ENCODE data around the gene P2RY6. TPM values are rescaled to one million over a fixed set of nuclear protein-coding genes. Genes with fewer than 3 reads are reported as not detected.

The P2RY6 gene
- polyA plus RNA-seq, 3 donors = 0.63 to 3.3 (median 2.1) TPM

- H3K27ac ChIP-seq (ENCODE audit: low read depth, low read length) = no peak overlapping the region
- 82 to 84% (median 82%) methylated on average over 2 of the region's 2 CpGs for WGBS, 3 donors
These were observed 65.7 kb downstream of the P2RY6 start for GRCh38 chr11:73337846-73338245.

- H3K27ac ChIP-seq (ENCODE audit: low read depth, low read length) = no peak overlapping the region
- 78 to 83% (median 79%) methylated on average over 4 of the region's 4 CpGs for WGBS, 3 donors
These were observed 66.1 kb downstream of the P2RY6 start for GRCh38 chr11:73338279-73338678.

GRCh38 chr11:73340164-73340563 lies 68.0 kb downstream of the P2RY6 start:
- 66 to 70% (median 68%) methylated on average over 3 of the region's 3 CpGs for WGBS, 3 donors
- no peak overlapping the region for H3K27ac ChIP-seq (ENCODE audit: low read depth, low read length)

- no peak overlapping the region for H3K27ac ChIP-seq (ENCODE audit: low read depth, low read length)
- WGBS, 3 donors = 28 to 55% (median 32%) methylated on average over 33 to 54 of the region's 54 CpGs
These were observed 70.5 kb downstream of the P2RY6 start for GRCh38 chr11:73342633-73343032.

GRCh38 chr11:73343076-73343873 lies 71.1 kb downstream of the P2RY6 start:
- WGBS, 3 donors = 43 to 69% (median 52%) methylated on average over 27 to 40 of the region's 40 CpGs
- no peak overlapping the region for H3K27ac ChIP-seq (ENCODE audit: low read depth, low read length)

- 69 to 76% (median 71%) methylated on average over 15 to 20 of the region's 20 CpGs for WGBS, 3 donors
- H3K27ac ChIP-seq (ENCODE audit: low read depth, low read length) = no peak overlapping the region
These were observed 72.1 kb downstream of the P2RY6 start for GRCh38 chr11:73344191-73344607.

- 85 to 86% (median 86%) methylated on average over 5 of the region's 5 CpGs for WGBS, 3 donors
These were observed 73.5 kb downstream of the P2RY6 start for GRCh38 chr11:73345481-73346160.

GRCh38 chr11:73346186-73346935 lies 74.2 kb downstream of the P2RY6 start:
- 78 to 84% (median 83%) methylated on average over 10 of the region's 10 CpGs for WGBS, 3 donors
- no peak overlapping the region for H3K27ac ChIP-seq (ENCODE audit: low read depth, low read length)

More at GRCh38 chr11:73345481-73346160, 73.5 kb downstream of the P2RY6 start:
- no peak overlapping the region for H3K27ac ChIP-seq (ENCODE audit: low read depth, low read length)

- H3K27ac ChIP-seq (ENCODE audit: low read depth, low read length) = no peak overlapping the region
- WGBS, 3 donors = 84 to 86% (median 85%) methylated on average over 12 of the region's 12 CpGs
These were observed 74.9 kb downstream of the P2RY6 start for GRCh38 chr11:73347067-73347466.

Other genes with a start within 250 kb of the P2RY6 start
- gene FCHSD2, start 130.0 kb upstream of the P2RY6 start, polyA plus RNA-seq = 10 to 100 TPM in 2 of 3 donors, 1 to 10 TPM in 1; 4.9 to 17.8 (median 16.3) TPM
- 1 to 10 TPM in 1 of 3 donors, under 1 TPM in 1, not detected in 1; 0.40 to 1.0 TPM for gene P2RY2, start 54.1 kb upstream of the P2RY6 start, polyA plus RNA-seq
- 10 to 100 TPM; 11.1 to 35.5 (median 31.2) TPM for gene ARHGEF17, start 35.9 kb downstream of the P2RY6 start, polyA plus RNA-seq
- gene RELT, start 104.1 kb downstream of the P2RY6 start, polyA plus RNA-seq = 1 to 10 TPM in 2 of 3 donors, under 1 TPM in 1; 0.74 to 9.7 (median 2.1) TPM

All from adipose tissue (tissue), 3 donors.